Colonic mucosa (tissue), 4 donors: Measurements from ENCODE around the gene PAPPA2. TPM values are rescaled to one million over a fixed set of nuclear protein-coding genes. Genes with fewer than 3 reads are reported as not detected.

Source experiments
- DNase-seq: peaks from one replicate; pipeline ENCODE4 v3.0.0-alpha.2; 2020
- H3K27ac ChIP-seq: fragments of 200-600 bp; one replicate; pipeline ENCODE4 v1.8.0; 2021
- H3K27me3 ChIP-seq: fragments of 200-600 bp; one replicate; pipeline ENCODE4 v1.8.0; 2021
- H3K36me3 ChIP-seq: fragments of 200-600 bp; one replicate; pipeline ENCODE4 v1.8.0; 2021
- H3K4me1 ChIP-seq: fragments of 200-600 bp; one replicate; pipeline ENCODE4 v1.8.0; 2021; ENCODE audit warnings: mild to moderate bottlenecking
- H3K4me3 ChIP-seq: fragments of 200-600 bp; one replicate; pipeline ENCODE4 v1.8.0; 2021
- H3K9ac ChIP-seq, 2 donors: one replicate each; pipeline ENCODE4 v1.7.0; 2013; ENCODE audit warnings: control low read depth in 2 of 2, low read depth in 2 of 2, low read length in 2 of 2
- H3K9me3 ChIP-seq: fragments of 200-600 bp; one replicate; pipeline ENCODE4 v1.8.0; 2021
- CTCF ChIP-seq: fragments of 200-600 bp; IDR thresholded peaks from one replicate; pipeline ENCODE4 v1.8.0; 2022; ENCODE audit warnings: antibody characterized with exemption, mild to moderate bottlenecking
- intact Hi-C: fragments of 100-400 bp; cut with DNase I; formaldehyde crosslinking; loops from one replicate; pipeline ENCODE4 v1.14.1; 2022
- total RNA-seq, 2 donors: library from RNA; stranded (reverse); fragmentation: NEBNext Ultra II Directional in 1 of 2; extraction: Animal tissue kit (Norgen Biotek cat#: 25700) in 1 of 2; gene quantifications; one replicate each; pipeline ENCODE4 v1.2.1, GENCODE V29; 2021
- donor health status: healthy.
- donor health status: DM: no; HTN: no; CAD: no.
- donor health status: DM: no; HTN: no; CAD: no.

PAPPA2 gene
- total RNA-seq, 2 donors from 2014 or later = 3.1 to 3.6 TPM

- intact Hi-C loops = no loop called here
- Histone ChIP-seq H3K27me3 (no peaks in the 10 kb centered on the region), H3K9ac (no peak overlapping the region), H3K36me3 (no peaks in the 10 kb centered on the region), H3K4me3 (no peak overlapping the region), H3K9me3 (no peaks in the 10 kb centered on the region), H3K27ac (no peak overlapping the region), H3K4me1 (no peaks in the 10 kb centered on the region)
- no peak for TF ChIP-seq CTCF
- no peak for DNase-seq
Measured at GRCh38 chr1:176479971-176480370, 17.0 kb downstream of the PAPPA2 start.

GRCh38 chr1:176480750-176481149, 17.8 kb downstream of the PAPPA2 start:
- DNase-seq = no peak
- TF ChIP-seq CTCF = no peak
- Histone ChIP-seq H3K4me1 (no peaks in the 10 kb centered on the region), H3K27ac (no peak overlapping the region), H3K36me3 (no peaks in the 10 kb centered on the region), H3K27me3 (no peaks in the 10 kb centered on the region), H3K9ac (no peak overlapping the region), H3K4me3 (no peak overlapping the region), H3K9me3 (no peaks in the 10 kb centered on the region)
- intact Hi-C loops = no loop called here

- intact Hi-C loops = no loop called here
- H3K4me1 ChIP-seq = no peaks in the 10 kb centered on the region
Measured at GRCh38 chr1:176485083-176485482, 22.1 kb downstream of the PAPPA2 start.

GRCh38 chr1:176494436-176494835, 31.5 kb downstream of the PAPPA2 start:
- no peaks in the 10 kb centered on the region for H3K4me1 ChIP-seq
- intact Hi-C loops = no loop called here
- H3K4me3 ChIP-seq = no peak overlapping the region
- no peak overlapping the region for H3K27ac ChIP-seq
- H3K27me3 ChIP-seq = no peaks in the 10 kb centered on the region
- H3K9ac ChIP-seq = no peak overlapping the region
- no peaks in the 10 kb centered on the region for H3K9me3 ChIP-seq
- no peak for DNase-seq
- H3K36me3 ChIP-seq = no peaks in the 10 kb centered on the region
- TF ChIP-seq CTCF = no peak

More at GRCh38 chr1:176485083-176485482, 22.1 kb downstream of the PAPPA2 start:
- TF ChIP-seq CTCF = no peak
- H3K36me3 ChIP-seq = no peaks in the 10 kb centered on the region
- no peak overlapping the region for H3K4me3 ChIP-seq
- H3K9ac ChIP-seq = no peak overlapping the region
- DNase-seq = no peak
- no peaks in the 10 kb centered on the region for H3K27me3 ChIP-seq
- no peaks in the 10 kb centered on the region for H3K9me3 ChIP-seq
- H3K27ac ChIP-seq = no peak overlapping the region

- Histone ChIP-seq H3K27me3 (no peaks in the 10 kb centered on the region), H3K36me3 (no peaks in the 10 kb centered on the region), H3K9me3 (no peaks in the 10 kb centered on the region), H3K27ac (no peak overlapping the region), H3K9ac (no peak overlapping the region), H3K4me1 (no peaks in the 10 kb centered on the region), H3K4me3 (no peak overlapping the region)
- intact Hi-C loops = no loop called here
- DNase-seq = no peak
- TF ChIP-seq CTCF = no peak
Measured at GRCh38 chr1:176499671-176500070, 36.7 kb downstream of the PAPPA2 start.

- no peaks in the 10 kb centered on the region for H3K36me3 ChIP-seq
- H3K9ac ChIP-seq = no peak overlapping the region
- TF ChIP-seq CTCF = no peak
- intact Hi-C loops = no loop called here
- H3K9me3 ChIP-seq = no peaks in the 10 kb centered on the region
- H3K27ac ChIP-seq = no peak overlapping the region
- no peak overlapping the region for H3K4me3 ChIP-seq
- no peak for DNase-seq
- H3K4me1 ChIP-seq = no peaks in the 10 kb centered on the region
- H3K27me3 ChIP-seq = no peaks in the 10 kb centered on the region
Measured at GRCh38 chr1:176501599-176501998, 38.6 kb downstream of the PAPPA2 start.
